ENCODE results near the gene HHIPL1.
"Not testable (repeated sequence)": the region's sequence is repeated elsewhere in the genome, so short reads cannot be mapped to it uniquely, and the experiment has no call there.

DNA sequence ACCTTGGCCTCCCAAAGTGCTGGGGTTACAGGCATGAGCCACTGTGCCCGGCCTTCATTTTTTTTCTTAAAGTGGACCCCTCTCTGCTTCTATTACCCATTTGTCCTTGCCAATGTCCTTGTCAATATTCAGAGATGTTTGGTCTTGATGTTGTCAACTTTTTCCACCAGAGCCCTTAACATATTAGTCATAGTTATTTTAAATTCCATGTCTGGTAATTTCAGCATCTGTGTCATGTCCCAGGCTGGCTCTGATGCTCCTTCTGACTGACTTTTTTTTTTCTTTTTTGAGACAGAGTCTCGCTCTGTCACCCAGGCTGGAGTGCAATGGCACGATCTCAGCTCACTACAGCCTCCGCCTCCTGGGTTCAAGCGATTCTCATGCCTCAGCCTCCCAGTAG, 2.2 kb upstream of the HHIPL1 start:
- TF ChIP-seq POLR2AphosphoS5, TCF7L2 (IDR thresholded peaks at IDR 0.05; ENCODE audit: low read depth, low read length): not testable (repeated sequence)
- TF ChIP-seq, protein P1, sequence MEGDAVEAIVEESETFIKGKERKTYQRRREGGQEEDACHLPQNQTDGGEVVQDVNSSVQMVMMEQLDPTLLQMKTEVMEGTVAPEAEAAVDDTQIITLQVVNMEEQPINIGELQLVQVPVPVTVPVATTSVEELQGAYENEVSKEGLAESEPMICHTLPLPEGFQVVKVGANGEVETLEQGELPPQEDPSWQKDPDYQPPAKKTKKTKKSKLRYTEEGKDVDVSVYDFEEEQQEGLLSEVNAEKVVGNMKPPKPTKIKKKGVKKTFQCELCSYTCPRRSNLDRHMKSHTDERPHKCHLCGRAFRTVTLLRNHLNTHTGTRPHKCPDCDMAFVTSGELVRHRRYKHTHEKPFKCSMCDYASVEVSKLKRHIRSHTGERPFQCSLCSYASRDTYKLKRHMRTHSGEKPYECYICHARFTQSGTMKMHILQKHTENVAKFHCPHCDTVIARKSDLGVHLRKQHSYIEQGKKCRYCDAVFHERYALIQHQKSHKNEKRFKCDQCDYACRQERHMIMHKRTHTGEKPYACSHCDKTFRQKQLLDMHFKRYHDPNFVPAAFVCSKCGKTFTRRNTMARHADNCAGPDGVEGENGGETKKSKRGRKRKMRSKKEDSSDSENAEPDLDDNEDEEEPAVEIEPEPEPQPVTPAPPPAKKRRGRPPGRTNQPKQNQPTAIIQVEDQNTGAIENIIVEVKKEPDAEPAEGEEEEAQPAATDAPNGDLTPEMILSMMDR (IDR thresholded peaks at IDR 0.05): not testable (repeated sequence)
- TF ChIP-seq, protein P2, sequence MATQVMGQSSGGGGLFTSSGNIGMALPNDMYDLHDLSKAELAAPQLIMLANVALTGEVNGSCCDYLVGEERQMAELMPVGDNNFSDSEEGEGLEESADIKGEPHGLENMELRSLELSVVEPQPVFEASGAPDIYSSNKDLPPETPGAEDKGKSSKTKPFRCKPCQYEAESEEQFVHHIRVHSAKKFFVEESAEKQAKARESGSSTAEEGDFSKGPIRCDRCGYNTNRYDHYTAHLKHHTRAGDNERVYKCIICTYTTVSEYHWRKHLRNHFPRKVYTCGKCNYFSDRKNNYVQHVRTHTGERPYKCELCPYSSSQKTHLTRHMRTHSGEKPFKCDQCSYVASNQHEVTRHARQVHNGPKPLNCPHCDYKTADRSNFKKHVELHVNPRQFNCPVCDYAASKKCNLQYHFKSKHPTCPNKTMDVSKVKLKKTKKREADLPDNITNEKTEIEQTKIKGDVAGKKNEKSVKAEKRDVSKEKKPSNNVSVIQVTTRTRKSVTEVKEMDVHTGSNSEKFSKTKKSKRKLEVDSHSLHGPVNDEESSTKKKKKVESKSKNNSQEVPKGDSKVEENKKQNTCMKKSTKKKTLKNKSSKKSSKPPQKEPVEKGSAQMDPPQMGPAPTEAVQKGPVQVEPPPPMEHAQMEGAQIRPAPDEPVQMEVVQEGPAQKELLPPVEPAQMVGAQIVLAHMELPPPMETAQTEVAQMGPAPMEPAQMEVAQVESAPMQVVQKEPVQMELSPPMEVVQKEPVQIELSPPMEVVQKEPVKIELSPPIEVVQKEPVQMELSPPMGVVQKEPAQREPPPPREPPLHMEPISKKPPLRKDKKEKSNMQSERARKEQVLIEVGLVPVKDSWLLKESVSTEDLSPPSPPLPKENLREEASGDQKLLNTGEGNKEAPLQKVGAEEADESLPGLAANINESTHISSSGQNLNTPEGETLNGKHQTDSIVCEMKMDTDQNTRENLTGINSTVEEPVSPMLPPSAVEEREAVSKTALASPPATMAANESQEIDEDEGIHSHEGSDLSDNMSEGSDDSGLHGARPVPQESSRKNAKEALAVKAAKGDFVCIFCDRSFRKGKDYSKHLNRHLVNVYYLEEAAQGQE (IDR thresholded peaks at IDR 0.05; ENCODE audit: insufficient read depth in 1 of 2, low read depth in 2 of 2, low read length in 1 of 2): not testable (repeated sequence)
